Transverse colon (tissue), 4 donors: ENCODE results near the gene PEX11A. TPM values are rescaled to one million over a fixed set of nuclear protein-coding genes. Genes with fewer than 3 reads are reported as not detected.

Experiments used
- DNase-seq: peaks from one replicate; pipeline ENCODE4 v3.0.0-alpha.2; 2019
- H3K27ac ChIP-seq, 4 donors: fragments of 200-600 bp; sonication (generic); 2 replicates each; pipeline ENCODE4 v1.5.1; 2016 to 2018; ENCODE audit warnings: inconsistent platforms in 4 of 4
- H3K27me3 ChIP-seq: fragments of 200-600 bp; sonication (generic); 2 replicates; pipeline ENCODE4 v1.5.1; 2017; ENCODE audit warnings: inconsistent platforms
- H3K36me3 ChIP-seq, 4 donors: fragments of 200-600 bp; sonication (generic); 2 replicates each; pipeline ENCODE4 v1.5.1; 2017 to 2019; ENCODE audit warnings: inconsistent platforms in 4 of 4
- H3K4me1 ChIP-seq, 4 donors: fragments of 200-600 bp; sonication (generic); 2 replicates each; pipeline ENCODE4 v1.5.1; 2017 to 2020; ENCODE audit warnings: inconsistent platforms in 4 of 4
- H3K4me3 ChIP-seq, 4 donors: fragments of 200-600 bp; sonication (generic); 1 replicate in 1 of 4; 2 replicates in 3 of 4; pipeline versions ENCODE4 v1.5.1 to v1.6.1; 2017 to 2019; ENCODE audit warnings: inconsistent platforms in 4 of 4
- H3K9me3 ChIP-seq, 2 donors: fragments of 200-600 bp; sonication (generic); 2 replicates each; pipeline ENCODE4 v1.5.1; 2017 to 2019; ENCODE audit warnings: inconsistent platforms in 2 of 2
- EP300 ChIP-seq: sonication (generic); formaldehyde crosslinking; IDR thresholded peaks from one replicate; pipeline ENCODE4 v1.6.1; 2017; ENCODE audit warnings: antibody characterized with exemption, low read depth
- POLR2A ChIP-seq: fragments of 450-650 bp; IDR thresholded peaks from one replicate; pipeline ENCODE4 v1.6.1; 2016; ENCODE audit warnings: antibody characterized with exemption, mild to moderate bottlenecking, moderate library complexity
- POLR2AphosphoS5 ChIP-seq, 3 donors: sonication (generic); formaldehyde crosslinking; IDR thresholded peaks; one replicate each; pipeline ENCODE4 v1.6.1; 2016; ENCODE audit warnings: antibody characterized with exemption in 3 of 3
- WGBS, 2 donors: methylation state at CpG; one replicate each; pipeline ENCODE4 v1.1.5; 2018; ENCODE audit warnings: low coverage in 1 of 2; 5-methylcytosine and 5-hydroxymethylcytosine counted together
- in situ Hi-C, 4 donors: fragments of 200-750 bp; cut with MboI; loops; one replicate each; pipeline versions ENCODE4 v1.15.0 to v1.15.1; 2017; ENCODE audit warnings: low sequenced_read_pairs in 3 of 4, low pct_ligation_motif_present in 1 of 4, low pct_unique_long_range_greater_than_20kb in 1 of 4
- intact Hi-C: fragments of 100-400 bp; cut with DNase I; formaldehyde crosslinking; loops from one replicate; pipeline ENCODE4 v1.15.1; 2023; ENCODE audit warnings: low total_unique reads
- total RNA-seq, 4 donors: library from RNA; depleted of rRNA; stranded (reverse); fragments of >200 nt; gene quantifications; one replicate each; pipeline ENCODE4 v1.1.0, GENCODE V29; 2016
- TF ChIP-seq, protein P1 (sequence below), 5 experiments: fragments of 200-600 bp in 3 of 5; fragments of 450-650 bp in 2 of 5; sonication (generic) in 3 of 5; IDR thresholded peaks; 1 replicate in 2 of 5; 2 replicates in 3 of 5; pipeline ENCODE4 v1.5.1; 2016 to 2017; ENCODE audit warnings: antibody characterized with exemption in 5 of 5, inconsistent platforms in 3 of 5, mild to moderate bottlenecking in 2 of 5, moderate library complexity in 1 of 5

PEX11A gene, protein sequence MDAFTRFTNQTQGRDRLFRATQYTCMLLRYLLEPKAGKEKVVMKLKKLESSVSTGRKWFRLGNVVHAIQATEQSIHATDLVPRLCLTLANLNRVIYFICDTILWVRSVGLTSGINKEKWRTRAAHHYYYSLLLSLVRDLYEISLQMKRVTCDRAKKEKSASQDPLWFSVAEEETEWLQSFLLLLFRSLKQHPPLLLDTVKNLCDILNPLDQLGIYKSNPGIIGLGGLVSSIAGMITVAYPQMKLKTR
- total RNA-seq, result 100 to 1,000 TPM in 1 of 4 donors, 10 to 100 TPM in 2, 1 to 10 TPM in 1; 6.8 to 113 (median 40.6) TPM

DNA sequence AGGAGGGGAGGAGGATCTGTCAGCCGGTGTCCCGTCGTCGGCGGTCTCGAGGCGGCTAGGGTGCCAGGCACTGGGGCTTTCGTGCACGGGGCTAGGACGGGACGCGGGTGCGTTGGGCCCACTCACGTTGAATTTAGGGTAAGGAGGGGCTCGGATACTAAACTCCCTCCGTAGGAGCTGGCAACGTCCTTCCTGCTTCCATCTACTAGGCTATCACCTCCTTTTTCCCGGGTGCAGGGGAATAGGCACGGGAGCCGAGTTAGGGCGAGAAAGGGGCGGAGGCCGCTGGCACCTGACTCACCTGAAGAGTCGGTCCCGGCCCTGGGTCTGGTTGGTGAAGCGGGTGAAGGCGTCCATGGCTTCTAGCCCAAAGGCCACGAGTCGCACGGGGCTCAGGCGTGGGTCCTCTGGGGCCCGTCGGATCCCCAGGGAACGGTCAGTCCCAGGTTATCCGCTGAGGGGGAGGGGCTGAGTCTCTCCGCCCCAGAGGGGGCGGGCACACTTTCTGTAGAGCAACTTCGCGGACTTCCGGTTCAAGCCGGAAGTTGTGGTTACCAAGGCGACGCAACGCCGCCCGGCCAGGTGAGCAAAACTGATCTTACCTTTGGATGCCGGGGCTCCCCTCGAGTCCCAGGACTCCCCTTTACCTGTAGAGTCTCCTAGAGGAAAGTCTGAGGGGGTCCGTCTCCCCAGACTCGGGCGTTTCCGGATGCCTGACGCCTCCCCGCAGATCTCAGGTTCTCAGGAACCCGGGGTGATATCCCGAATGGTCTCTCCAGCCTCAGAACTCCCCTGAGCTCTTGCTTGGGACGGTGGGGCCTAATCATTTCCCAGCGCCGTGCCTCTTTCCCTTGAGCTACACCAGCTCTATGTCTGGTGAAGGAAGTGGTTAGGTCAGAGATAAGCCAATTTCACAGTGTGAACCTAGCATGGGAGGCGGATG, at the start of gene PEX11A, which contains the start of gene WDR93:
TSS of gene PEX11A (minus strand) at position 479 of the 943 bp plus-strand sequence. CDS start at position 357, 122 bp downstream.
TSS of gene WDR93 (plus strand) at position 536 of the 943 bp plus-strand sequence. CDS start 10,936 bp downstream, outside the sequence.
- H3K4me3 ChIP-seq, result peak within 1 kb of the TSS; percentile 54 to 82 (median 67)
- no peaks in the 10 kb centered on the region for H3K27me3 ChIP-seq
- TF ChIP-seq POLR2A (peak; percentile 86), POLR2AphosphoS5 (IDR thresholded peaks at IDR 0.05) (peak; percentile 76 to 95 (median 88)), EP300 (peak; percentile 10)
- TF ChIP-seq, protein P1, sequence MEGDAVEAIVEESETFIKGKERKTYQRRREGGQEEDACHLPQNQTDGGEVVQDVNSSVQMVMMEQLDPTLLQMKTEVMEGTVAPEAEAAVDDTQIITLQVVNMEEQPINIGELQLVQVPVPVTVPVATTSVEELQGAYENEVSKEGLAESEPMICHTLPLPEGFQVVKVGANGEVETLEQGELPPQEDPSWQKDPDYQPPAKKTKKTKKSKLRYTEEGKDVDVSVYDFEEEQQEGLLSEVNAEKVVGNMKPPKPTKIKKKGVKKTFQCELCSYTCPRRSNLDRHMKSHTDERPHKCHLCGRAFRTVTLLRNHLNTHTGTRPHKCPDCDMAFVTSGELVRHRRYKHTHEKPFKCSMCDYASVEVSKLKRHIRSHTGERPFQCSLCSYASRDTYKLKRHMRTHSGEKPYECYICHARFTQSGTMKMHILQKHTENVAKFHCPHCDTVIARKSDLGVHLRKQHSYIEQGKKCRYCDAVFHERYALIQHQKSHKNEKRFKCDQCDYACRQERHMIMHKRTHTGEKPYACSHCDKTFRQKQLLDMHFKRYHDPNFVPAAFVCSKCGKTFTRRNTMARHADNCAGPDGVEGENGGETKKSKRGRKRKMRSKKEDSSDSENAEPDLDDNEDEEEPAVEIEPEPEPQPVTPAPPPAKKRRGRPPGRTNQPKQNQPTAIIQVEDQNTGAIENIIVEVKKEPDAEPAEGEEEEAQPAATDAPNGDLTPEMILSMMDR (IDR thresholded peaks at IDR 0.05), result no peak
- H3K9me3 ChIP-seq, result no peaks in the 10 kb centered on the region
- H3K36me3 ChIP-seq, result peaks cover 0 to 4% (median 0%) of the 10 kb centered on the region in 4 donors
- WGBS, 2 donors, result 3 to 4% methylated on average over 17 to 50 of the region's 60 CpGs
- H3K4me1 ChIP-seq, result peaks cover 3 to 32% (median 17%) of the 10 kb centered on the region in 4 donors
- H3K27ac ChIP-seq, result peak within 1 kb of the TSS; percentile 78 to 83 (median 80)
- DNase-seq, result peak; percentile 90
- in situ Hi-C loops (no loop called here), intact Hi-C loops (no loop called here)

DNA sequence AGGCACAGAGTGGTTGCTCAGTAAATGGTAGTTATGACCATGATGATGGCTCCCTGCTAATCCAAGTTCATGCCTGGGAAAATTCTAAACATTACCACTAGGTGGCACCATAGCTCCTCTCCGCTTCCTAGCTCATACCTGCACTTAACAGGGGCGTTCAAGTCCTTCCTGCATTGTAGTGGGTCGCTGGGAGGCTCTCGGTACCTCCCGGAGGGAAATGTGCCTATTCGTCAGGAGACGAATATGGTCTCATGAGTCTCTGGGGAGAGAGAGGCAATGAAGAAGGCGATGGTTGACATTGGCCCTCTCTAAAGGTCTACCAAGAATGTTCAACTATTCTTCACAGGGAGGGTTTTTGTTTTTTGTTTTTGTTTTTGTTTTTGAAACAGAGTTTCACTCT, 49.6 kb upstream of the PEX11A start:
- Histone ChIP-seq H3K27ac (no peak overlapping the region), H3K4me3 (no peak overlapping the region), H3K36me3 (no peaks in the 10 kb centered on the region), H3K9me3 (no peaks in the 10 kb centered on the region), H3K27me3 (no peaks in the 10 kb centered on the region), H3K4me1 (peaks cover 0 to 3% (median 0%) of the 10 kb centered on the region in 4 donors)
- WGBS, 2 donors, result 7 to 20% methylated on average over 1 to 8 of the region's 8 CpGs
- no peak for TF ChIP-seq POLR2A
- TF ChIP-seq, protein P1 (IDR thresholded peaks at IDR 0.05), result peak; percentile 92 to 96 (median 94)
- intact Hi-C loops, result no loop called here
- DNase-seq, result peak; percentile 67
- in situ Hi-C loops, result loop anchor here in 1 of 4 donors (25.0 kb wide), 1 partner anchor 347 kb away; no protein-coding TSS in a partner anchor

DNA sequence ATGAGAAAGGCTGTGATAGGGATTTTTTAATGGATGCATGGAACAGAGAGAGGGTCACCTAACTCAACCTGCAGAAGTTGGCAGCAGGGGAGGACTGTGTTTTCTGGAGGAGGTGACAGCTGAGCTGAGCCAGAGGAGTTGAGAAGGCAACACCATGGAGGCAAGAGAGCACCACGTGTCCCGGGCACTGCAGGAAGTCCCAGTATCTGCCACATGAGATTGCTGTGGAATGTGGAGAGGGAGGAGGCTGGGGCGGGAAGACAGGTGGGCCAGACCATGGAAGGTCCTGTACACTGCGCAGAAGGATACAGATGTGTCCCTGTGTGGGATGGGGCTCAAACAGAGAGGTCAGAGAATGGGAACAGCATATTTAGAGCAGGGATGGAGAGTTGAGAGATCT, 45.2 kb upstream of the PEX11A start:
- in situ Hi-C loops, result loop anchor here in 1 of 4 donors (25.0 kb wide), 1 partner anchor 352 kb away; no protein-coding TSS in a partner anchor

More for the DNA sequence above, 45.2 kb upstream of the PEX11A start:
- intact Hi-C loops, result no loop called here
- Histone ChIP-seq H3K27ac (no peak overlapping the region), H3K36me3 (no peaks in the 10 kb centered on the region), H3K4me3 (no peak overlapping the region), H3K9me3 (no peaks in the 10 kb centered on the region), H3K27me3 (no peaks in the 10 kb centered on the region), H3K4me1 (peaks cover 0 to 3% (median 0%) of the 10 kb centered on the region in 4 donors)
- TF ChIP-seq, protein P1 (IDR thresholded peaks at IDR 0.05), result no peak
- TF ChIP-seq POLR2A (no peak), POLR2AphosphoS5 (IDR thresholded peaks at IDR 0.05) (no peak), EP300 (no peak)
- 25 to 79% methylated on average over 2 to 4 of the region's 4 CpGs for WGBS, 2 donors
- no peak for DNase-seq
